Liver (tissue), 9 donors: ENCODE results near the gene IGLON5. TPM values are rescaled to one million over a fixed set of nuclear protein-coding genes. Genes with fewer than 3 reads are reported as not detected.

Experiments
- DNase-seq: peaks from one replicate; pipeline ENCODE4 v3.0.0-alpha.2; 2017; ENCODE audit warnings: low spot score
- H3K27ac ChIP-seq, 2 donors: one replicate each; pipeline ENCODE4 v1.7.0; 2013; ENCODE audit warnings: inconsistent platforms in 2 of 2, low read length in 2 of 2, control low read depth in 1 of 2, low read depth in 1 of 2, mild to moderate bottlenecking in 1 of 2
- H3K27me3 ChIP-seq, 4 donors: one replicate each; pipeline versions ENCODE4 v1.6.1 to v1.7.0; 2013; ENCODE audit warnings: low read length in 3 of 4, inconsistent platforms in 1 of 4, mild to moderate bottlenecking in 1 of 4, moderate library complexity in 1 of 4; ENCODE audit not compliant: control insufficient read depth in 4 of 4, insufficient read depth in 4 of 4
- H3K36me3 ChIP-seq, 4 donors: one replicate each; pipeline versions ENCODE4 v1.6.1 to v1.7.0; 2013; ENCODE audit warnings: low read length in 3 of 4, mild to moderate bottlenecking in 3 of 4, low read depth in 1 of 4, moderate library complexity in 1 of 4; ENCODE audit not compliant: control insufficient read depth in 4 of 4, insufficient read depth in 3 of 4
- H3K4me1 ChIP-seq, 4 donors: one replicate each; pipeline versions ENCODE4 v1.6.1 to v1.7.0; 2013; ENCODE audit warnings: low read length in 3 of 4, mild to moderate bottlenecking in 3 of 4, moderate library complexity in 1 of 4; ENCODE audit not compliant: control insufficient read depth in 4 of 4, insufficient read depth in 4 of 4
- H3K4me3 ChIP-seq, 3 donors: one replicate each; pipeline versions ENCODE4 v1.6.1 to v1.7.0; 2013; ENCODE audit warnings: low read length in 3 of 3, control low read depth in 1 of 3, low read depth in 1 of 3, mild to moderate bottlenecking in 1 of 3
- H3K9ac ChIP-seq, 2 donors: one replicate each; pipeline ENCODE4 v1.7.0; 2013; ENCODE audit warnings: low read length in 2 of 2, mild to moderate bottlenecking in 2 of 2, moderate library complexity in 2 of 2, control low read depth in 1 of 2, low read depth in 1 of 2
- H3K9me3 ChIP-seq, 4 donors: one replicate each; pipeline versions ENCODE4 v1.6.1 to v1.7.0; 2013; ENCODE audit warnings: low read length in 3 of 4; ENCODE audit not compliant: control insufficient read depth in 4 of 4
- EGR1 ChIP-seq, 2 donors: IDR thresholded peaks; 2 replicates each; pipeline ENCODE4 v1.6.1; 2016 to 2018; ENCODE audit warnings: antibody characterized with exemption in 2 of 2, low read depth in 2 of 2
- GABPA ChIP-seq, 2 donors: IDR thresholded peaks in 1 of 2; conservative IDR thresholded peaks in 1 of 2; 2 replicates each; pipeline ENCODE4 v1.6.1; 2016; ENCODE audit warnings: antibody characterized with exemption in 2 of 2, mild to moderate bottlenecking in 1 of 2, moderate library complexity in 1 of 2
- HNF4G ChIP-seq: IDR thresholded peaks from 2 replicates; pipeline ENCODE4 v1.6.1; 2016; ENCODE audit warnings: antibody characterized with exemption
- MAX ChIP-seq: IDR thresholded peaks from 2 replicates; pipeline ENCODE4 v1.6.1; 2016; ENCODE audit warnings: antibody characterized with exemption
- NR2F2 ChIP-seq: IDR thresholded peaks from 2 replicates; pipeline ENCODE4 v1.6.1; 2016; ENCODE audit warnings: antibody characterized with exemption
- RAD21 ChIP-seq, 2 donors: IDR thresholded peaks; 2 replicates each; pipeline ENCODE4 v1.6.1; 2016; ENCODE audit warnings: antibody characterized with exemption in 2 of 2, mild to moderate bottlenecking in 2 of 2
- REST ChIP-seq: IDR thresholded peaks from 2 replicates; pipeline ENCODE4 v1.6.1; 2016; ENCODE audit warnings: antibody characterized with exemption, mild to moderate bottlenecking
- RXRA ChIP-seq, 2 donors: IDR thresholded peaks; 2 replicates each; pipeline ENCODE4 v1.6.1; 2017 to 2018; ENCODE audit warnings: antibody characterized with exemption in 2 of 2, mild to moderate bottlenecking in 1 of 2
- SP1 ChIP-seq: IDR thresholded peaks from 2 replicates; pipeline ENCODE4 v1.6.1; 2018; ENCODE audit warnings: antibody characterized with exemption, mild to moderate bottlenecking
- YY1 ChIP-seq: IDR thresholded peaks from 2 replicates; pipeline ENCODE4 v1.6.1; 2016; ENCODE audit warnings: antibody characterized with exemption, mild to moderate bottlenecking
- ZBTB33 ChIP-seq: IDR thresholded peaks from 2 replicates; pipeline ENCODE4 v1.6.1; 2016; ENCODE audit warnings: antibody characterized with exemption
- WGBS: extraction: QIAGEN DNeasy Blood & Tissue Kit; methylation state at CpG from one replicate; pipeline ENCODE4 v1.1.7; 2013; 5-methylcytosine and 5-hydroxymethylcytosine counted together
- polyA plus RNA-seq, 2 donors: library from polyadenylated mRNA; stranded (reverse) in 1 of 2; unstranded in 1 of 2; fragments of 200-250 nt in 1 of 2; fragments of >200 nt in 1 of 2; fragmentation: Nextera tagmentation in 1 of 2; extraction: Ambion mirVana in 1 of 2; gene quantifications; one replicate each; pipeline versions ENCODE4 v1.2.1 to v1.2.3, GENCODE V29; 2013 to 2015
- total RNA-seq, 2 donors: library from RNA; depleted of rRNA; stranded (reverse); fragments of >200 nt; gene quantifications; one replicate each; pipeline ENCODE4 v1.2.3, GENCODE V29; 2014
- donor health status: healthy.
- donor health status: healthy.
- donor health status: healthy.
- donor health status: healthy.
- donor health status: healthy.

The IGLON5 gene
- total and polyA plus RNA-seq, 4 donors, result 0.25 to 0.46 (median 0.25) TPM; not detected in 1

- no peak for TF ChIP-seq REST
- TF ChIP-seq EGR1 (IDR thresholded peaks at IDR 0.05; ENCODE audit: low read depth in 2 of 2), result no peak
- no peak for TF ChIP-seq HNF4G
These were observed 59.8 kb downstream of the IGLON5 start (continued) for GRCh38 chr19:51371186-51371690.

GRCh38 chr19:51372021-51372648 is 60.7 kb downstream of the IGLON5 start:
- Histone ChIP-seq H3K4me1 (peaks cover 0 to 13% (median 3%) of the 10 kb centered on the region in 4 donors), H3K9ac (no peak overlapping the region), H3K9me3 (no peaks in the 10 kb centered on the region), H3K4me3 (peak overlapping the region in 1 of 3 donors; percentile 1), H3K36me3 (no peaks in the 10 kb centered on the region), H3K27ac (peak overlapping the region; percentile 10 to 26), H3K27me3 (no peaks in the 10 kb centered on the region)
- 82% methylated on average over 18 of the region's 18 CpGs for WGBS
- DNase-seq, result no peak
- TF ChIP-seq NR2F2 (no peak), RAD21 (IDR thresholded peaks at IDR 0.05) (no peak), YY1 (no peak), EGR1 (IDR thresholded peaks at IDR 0.05; ENCODE audit: low read depth in 2 of 2) (no peak), RXRA (IDR thresholded peaks at IDR 0.05) (no peak), ZBTB33 (no peak), SP1 (no peak), GABPA (IDR thresholded peaks at IDR 0.05 in 1 of 2, conservative IDR thresholded peaks at IDR 0.05 in 1 of 2) (no peak), MAX (no peak), REST (no peak)
